ENCODE results near the gene RAP1A.

The RAP1A gene

DNA sequence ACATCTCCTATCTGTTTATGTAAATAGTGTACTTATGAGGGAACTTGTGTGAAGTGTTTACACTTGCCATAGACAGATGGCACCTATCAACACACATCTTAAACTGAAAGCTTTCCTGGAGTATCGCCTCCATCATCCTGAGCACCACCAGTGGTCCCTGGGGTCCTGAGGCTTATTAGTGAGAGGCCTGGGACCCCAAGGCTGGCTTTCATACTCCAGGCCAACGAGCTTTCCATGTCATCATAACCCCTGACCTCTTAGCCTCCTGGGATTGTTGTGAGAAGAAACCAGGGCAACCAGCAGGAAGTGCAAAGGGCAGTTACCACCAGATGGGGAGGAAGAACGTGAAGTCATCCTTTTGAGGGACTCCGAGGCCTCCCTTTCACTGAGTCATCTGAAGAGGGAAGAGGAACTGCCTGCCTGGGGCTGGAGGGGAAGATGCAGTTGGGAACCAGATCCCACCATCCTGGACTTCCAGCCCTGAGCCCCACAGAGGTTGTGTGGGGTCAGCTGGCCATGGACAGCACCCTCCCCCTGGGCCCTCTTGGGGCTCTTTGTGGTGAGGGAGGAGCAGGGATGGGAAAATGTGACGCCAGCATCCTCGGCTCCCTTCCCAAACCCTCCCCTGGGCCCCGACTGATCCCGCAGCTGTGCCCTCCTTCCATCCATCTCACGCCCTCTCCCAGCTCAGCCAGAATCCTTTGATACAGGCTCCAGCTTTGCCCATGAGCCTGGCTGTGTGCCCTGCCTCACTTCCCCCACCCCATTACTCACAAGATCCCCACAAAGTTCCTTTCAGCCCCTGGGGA is 113.8 kb downstream of the RAP1A start:
- no peak for DNase-seq (ENCODE audit: extremely low read depth, insufficient read length)
- TF ChIP-seq, protein P1, sequence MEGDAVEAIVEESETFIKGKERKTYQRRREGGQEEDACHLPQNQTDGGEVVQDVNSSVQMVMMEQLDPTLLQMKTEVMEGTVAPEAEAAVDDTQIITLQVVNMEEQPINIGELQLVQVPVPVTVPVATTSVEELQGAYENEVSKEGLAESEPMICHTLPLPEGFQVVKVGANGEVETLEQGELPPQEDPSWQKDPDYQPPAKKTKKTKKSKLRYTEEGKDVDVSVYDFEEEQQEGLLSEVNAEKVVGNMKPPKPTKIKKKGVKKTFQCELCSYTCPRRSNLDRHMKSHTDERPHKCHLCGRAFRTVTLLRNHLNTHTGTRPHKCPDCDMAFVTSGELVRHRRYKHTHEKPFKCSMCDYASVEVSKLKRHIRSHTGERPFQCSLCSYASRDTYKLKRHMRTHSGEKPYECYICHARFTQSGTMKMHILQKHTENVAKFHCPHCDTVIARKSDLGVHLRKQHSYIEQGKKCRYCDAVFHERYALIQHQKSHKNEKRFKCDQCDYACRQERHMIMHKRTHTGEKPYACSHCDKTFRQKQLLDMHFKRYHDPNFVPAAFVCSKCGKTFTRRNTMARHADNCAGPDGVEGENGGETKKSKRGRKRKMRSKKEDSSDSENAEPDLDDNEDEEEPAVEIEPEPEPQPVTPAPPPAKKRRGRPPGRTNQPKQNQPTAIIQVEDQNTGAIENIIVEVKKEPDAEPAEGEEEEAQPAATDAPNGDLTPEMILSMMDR (IDR thresholded peaks at IDR 0.05; ENCODE audit: insufficient read depth, low read length, poor library complexity, severe bottlenecking) = no peak
- Histone ChIP-seq H3K4me3 (replicated peaks; ENCODE audit: low read depth, low read length) (no peak overlapping the region), H3K27me3 (replicated peaks; ENCODE audit: control insufficient read depth, insufficient read depth, low read length) (no peaks in the 10 kb centered on the region), H3K36me3 (ENCODE audit: control insufficient read depth, insufficient read depth, low read length) (peaks cover 3% of the 10 kb centered on the region)

DNA sequence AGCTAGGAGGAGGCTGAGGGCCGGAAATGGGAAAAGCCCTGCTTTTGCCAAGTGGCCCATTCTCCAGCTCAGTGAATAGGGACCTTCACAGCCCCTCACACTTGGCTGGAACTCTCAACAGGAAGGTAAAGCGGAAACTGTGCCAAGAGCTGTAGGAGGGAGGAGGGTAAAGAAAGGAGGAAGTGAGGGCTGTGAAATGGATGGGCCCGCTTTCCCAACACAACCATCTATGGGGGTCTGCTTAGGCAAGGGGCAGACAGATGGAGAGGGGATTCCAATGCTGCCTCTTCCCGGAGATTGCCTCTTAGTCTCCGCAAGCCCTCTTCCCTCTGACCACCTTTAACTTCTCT is 114.4 kb downstream of the RAP1A start:
- no peak overlapping the region for H3K4me3 ChIP-seq (replicated peaks; ENCODE audit: low read depth, low read length)
- no peak for DNase-seq (ENCODE audit: extremely low read depth, insufficient read length)
- H3K36me3 ChIP-seq (ENCODE audit: control insufficient read depth, insufficient read depth, low read length) = peaks cover 3% of the 10 kb centered on the region
- H3K27me3 ChIP-seq (replicated peaks; ENCODE audit: control insufficient read depth, insufficient read depth, low read length) = no peaks in the 10 kb centered on the region
- TF ChIP-seq, protein P1 (IDR thresholded peaks at IDR 0.05; ENCODE audit: insufficient read depth, low read length, poor library complexity, severe bottlenecking) = no peak

DNA sequence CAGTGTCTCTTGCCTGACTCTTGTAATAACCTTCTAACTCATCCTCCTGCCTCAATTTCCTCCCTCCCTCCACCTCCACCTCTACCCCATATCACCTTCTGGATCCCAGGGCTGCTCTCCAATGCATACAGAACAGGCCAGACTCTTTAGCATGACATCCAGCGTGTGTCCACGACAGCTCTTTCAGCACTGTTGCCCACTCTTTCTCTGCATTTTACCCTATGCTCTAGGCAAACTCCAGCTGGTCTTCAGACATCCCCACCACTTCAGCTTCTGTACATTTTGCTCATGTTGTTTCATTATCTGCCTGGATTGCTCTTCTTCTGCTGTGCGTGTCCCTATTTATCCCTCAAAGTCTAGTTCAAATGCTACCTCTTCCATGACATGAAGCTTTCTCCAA is 114.8 kb downstream of the RAP1A start:
- Histone ChIP-seq H3K36me3 (ENCODE audit: control insufficient read depth, insufficient read depth, low read length) (peaks cover 3% of the 10 kb centered on the region), H3K4me3 (replicated peaks; ENCODE audit: low read depth, low read length) (no peak overlapping the region), H3K27me3 (replicated peaks; ENCODE audit: control insufficient read depth, insufficient read depth, low read length) (no peaks in the 10 kb centered on the region)
- TF ChIP-seq, protein P1 (IDR thresholded peaks at IDR 0.05; ENCODE audit: insufficient read depth, low read length, poor library complexity, severe bottlenecking) = no peak
- DNase-seq (ENCODE audit: extremely low read depth, insufficient read length) = no peak

DNA sequence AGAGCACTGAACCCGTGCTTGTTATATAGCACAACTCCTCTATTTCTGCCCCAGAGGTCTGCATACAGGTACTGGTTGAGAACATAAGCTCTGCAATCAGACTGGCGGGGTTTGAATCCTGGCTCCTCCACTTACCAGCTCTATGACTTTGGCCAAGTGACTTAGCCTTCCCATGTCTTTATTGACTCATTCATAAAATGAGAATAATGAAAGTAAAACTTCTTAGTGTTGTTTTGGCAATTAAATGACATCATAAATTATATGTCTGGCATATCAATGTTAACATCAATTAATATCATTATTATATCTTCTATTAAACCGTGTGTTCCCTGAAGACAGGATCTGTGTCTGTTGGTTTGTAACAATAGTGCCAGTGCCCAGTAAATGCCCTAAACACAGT is 115.3 kb downstream of the RAP1A start:
- H3K4me3 ChIP-seq (replicated peaks; ENCODE audit: low read depth, low read length) = no peak overlapping the region
- no peak for DNase-seq (ENCODE audit: extremely low read depth, insufficient read length)
- no peaks in the 10 kb centered on the region for H3K27me3 ChIP-seq (replicated peaks; ENCODE audit: control insufficient read depth, insufficient read depth, low read length)
- peaks cover 3% of the 10 kb centered on the region for H3K36me3 ChIP-seq (ENCODE audit: control insufficient read depth, insufficient read depth, low read length)
- TF ChIP-seq, protein P1 (IDR thresholded peaks at IDR 0.05; ENCODE audit: insufficient read depth, low read length, poor library complexity, severe bottlenecking) = no peak

DNA sequence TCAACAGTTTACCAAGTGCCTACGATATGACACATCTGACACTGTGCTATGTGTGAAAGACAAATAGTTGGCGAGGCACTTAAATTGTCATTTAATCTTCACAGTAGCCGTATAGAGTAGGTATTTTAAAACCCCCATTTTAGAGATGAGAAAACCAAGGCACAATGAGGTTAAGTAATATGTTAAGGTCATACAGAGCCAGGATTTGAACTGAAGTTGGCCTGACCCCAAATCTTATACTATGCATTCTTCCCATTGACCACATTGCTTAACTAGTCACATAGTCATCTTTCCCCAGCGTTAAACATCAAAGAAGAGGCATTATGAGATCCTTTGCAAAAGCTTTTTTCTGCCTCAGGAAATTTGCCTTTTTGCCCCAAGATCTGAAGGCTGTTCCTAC is 115.7 kb downstream of the RAP1A start:
- Histone ChIP-seq H3K27me3 (replicated peaks; ENCODE audit: control insufficient read depth, insufficient read depth, low read length) (no peaks in the 10 kb centered on the region), H3K4me3 (replicated peaks; ENCODE audit: low read depth, low read length) (no peak overlapping the region), H3K36me3 (ENCODE audit: control insufficient read depth, insufficient read depth, low read length) (peaks cover 3% of the 10 kb centered on the region)
- TF ChIP-seq, protein P1 (IDR thresholded peaks at IDR 0.05; ENCODE audit: insufficient read depth, low read length, poor library complexity, severe bottlenecking) = no peak
- no peak for DNase-seq (ENCODE audit: extremely low read depth, insufficient read length)
